Mesendoderm (in vitro differentiated cells): Measurements from ENCODE around the gene KRT26.

ENCODE experiments used
- DNase-seq: peaks from one replicate; pipeline ENCODE4 v3.0.0; 2013
- H2AK5ac ChIP-seq: 2 replicates; pipeline ENCODE4 v1.6.1; 2013; ENCODE audit warnings: low read length, inconsistent platforms
- H2BK120ac ChIP-seq: 2 replicates; pipeline ENCODE4 v1.6.1; 2013; ENCODE audit warnings: low read depth, mild to moderate bottlenecking, low read length, moderate library complexity, mixed read lengths
- H2BK15ac ChIP-seq: replicated peaks from 2 replicates; pipeline ENCODE4 v1.6.1; 2013; ENCODE audit warnings: low read depth, mild to moderate bottlenecking, moderate library complexity
- H2BK5ac ChIP-seq: 2 replicates; pipeline ENCODE4 v1.6.1; 2013; ENCODE audit warnings: low read length, inconsistent platforms
- H3K18ac ChIP-seq: 2 replicates; pipeline ENCODE4 v1.6.1; 2013; ENCODE audit warnings: mild to moderate bottlenecking, low read length, mixed read lengths
- H3K23ac ChIP-seq: one replicate; pipeline ENCODE4 v1.6.1; 2013; ENCODE audit warnings: low read length
- H3K27ac ChIP-seq: 2 replicates; pipeline ENCODE4 v1.5.1; 2013; ENCODE audit warnings: low read depth, mild to moderate bottlenecking, inconsistent platforms, low read length, moderate library complexity
- H3K27me3 ChIP-seq: 2 replicates; pipeline ENCODE4 v1.6.1; 2013; ENCODE audit warnings: low read length, control low read depth, mild to moderate bottlenecking, inconsistent platforms; ENCODE audit not compliant: insufficient read depth, poor library complexity
- H3K36me3 ChIP-seq: 2 replicates; pipeline ENCODE4 v1.6.1; 2013; ENCODE audit warnings: low read length, inconsistent platforms; ENCODE audit not compliant: control insufficient read depth, insufficient read depth
- H3K4ac ChIP-seq: one replicate; pipeline ENCODE4 v1.6.1; 2013; ENCODE audit warnings: low read depth, mild to moderate bottlenecking, low read length, moderate library complexity
- H3K4me1 ChIP-seq: 2 replicates; pipeline ENCODE4 v1.6.1; 2013; ENCODE audit warnings: low read depth, low read length, inconsistent platforms; ENCODE audit not compliant: control insufficient read depth
- H3K4me2 ChIP-seq: 2 replicates; pipeline ENCODE4 v1.6.1; 2013; ENCODE audit warnings: low read length
- H3K4me3 ChIP-seq: 2 replicates; pipeline ENCODE4 v1.5.1; 2013; ENCODE audit warnings: mild to moderate bottlenecking, low read length
- H3K56ac ChIP-seq: one replicate; pipeline ENCODE4 v1.6.1; 2013; ENCODE audit warnings: low read length
- H3K79me1 ChIP-seq: 2 replicates; pipeline ENCODE4 v1.6.1; 2013; ENCODE audit warnings: low read length, inconsistent platforms
- H3K79me2 ChIP-seq: 2 replicates; pipeline ENCODE4 v1.6.1; 2013; ENCODE audit warnings: mild to moderate bottlenecking, low read length; ENCODE audit not compliant: control insufficient read depth, insufficient read depth
- H3K9ac ChIP-seq: 2 replicates; pipeline ENCODE4 v1.6.1; 2013; ENCODE audit warnings: low read length, inconsistent platforms
- H4K5ac ChIP-seq: one replicate; pipeline ENCODE4 v1.6.1; 2013; ENCODE audit warnings: low read length
- H4K8ac ChIP-seq: one replicate; pipeline ENCODE4 v1.6.1; 2013; ENCODE audit warnings: low read depth, mild to moderate bottlenecking, control low read depth, low read length, moderate library complexity
- WGBS: extraction: QIAGEN DNeasy Blood & Tissue Kit; methylation state at CpG from one replicate; pipeline ENCODE4 v1.1.7; 2013; ENCODE audit warnings: low lambda C conversion rate, missing lambda C conversion rate; ENCODE audit not compliant: insufficient coverage; ENCODE audit errors: extremely low coverage; 5-methylcytosine and 5-hydroxymethylcytosine counted together

KRT26 gene

DNA sequence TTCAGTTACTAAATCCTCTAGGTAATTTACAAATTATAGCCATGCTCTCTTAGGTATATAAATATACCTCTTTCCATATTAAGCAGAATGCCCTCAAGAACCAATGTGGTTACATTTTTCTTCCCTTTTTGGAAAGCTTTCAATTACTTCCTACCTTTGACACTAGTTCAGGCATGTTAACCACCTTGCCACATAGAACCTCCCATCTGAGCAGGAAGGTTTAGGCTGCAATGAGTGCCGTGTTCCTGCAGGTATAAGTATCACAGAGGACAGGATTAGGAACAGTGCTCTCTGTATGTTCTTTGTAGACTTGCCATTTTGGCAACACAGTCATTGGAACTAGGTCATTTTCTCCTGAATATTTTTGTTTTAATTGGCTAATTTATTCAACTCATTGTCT is 37.0 kb downstream of the KRT26 start:
- H3K4me2 ChIP-seq = no peak overlapping the region
- no peak overlapping the region for H3K18ac ChIP-seq
- H3K4me3 ChIP-seq = no peak overlapping the region
- no peak overlapping the region for H3K23ac ChIP-seq
- no peak overlapping the region for H4K8ac ChIP-seq
- no peaks in the 10 kb centered on the region for H3K27me3 ChIP-seq
- H3K27ac ChIP-seq = peak overlapping the region; percentile 23
- H4K5ac ChIP-seq = no peak overlapping the region
- no peaks in the 10 kb centered on the region for H3K79me1 ChIP-seq
- no peak overlapping the region for H2BK15ac ChIP-seq
- no peaks in the 10 kb centered on the region for H3K79me2 ChIP-seq
- H3K4ac ChIP-seq = no peak overlapping the region
- DNase-seq = no peak
- H3K56ac ChIP-seq = no peak overlapping the region
- no peaks in the 10 kb centered on the region for H3K4me1 ChIP-seq
- H3K36me3 ChIP-seq = no peaks in the 10 kb centered on the region
- WGBS = no CpG with 5 or more reads among the region's 1 CpG
- no peak overlapping the region for H2BK5ac ChIP-seq
- H3K9ac ChIP-seq = no peak overlapping the region
- H2BK120ac ChIP-seq = no peak overlapping the region
- no peak overlapping the region for H2AK5ac ChIP-seq

DNA sequence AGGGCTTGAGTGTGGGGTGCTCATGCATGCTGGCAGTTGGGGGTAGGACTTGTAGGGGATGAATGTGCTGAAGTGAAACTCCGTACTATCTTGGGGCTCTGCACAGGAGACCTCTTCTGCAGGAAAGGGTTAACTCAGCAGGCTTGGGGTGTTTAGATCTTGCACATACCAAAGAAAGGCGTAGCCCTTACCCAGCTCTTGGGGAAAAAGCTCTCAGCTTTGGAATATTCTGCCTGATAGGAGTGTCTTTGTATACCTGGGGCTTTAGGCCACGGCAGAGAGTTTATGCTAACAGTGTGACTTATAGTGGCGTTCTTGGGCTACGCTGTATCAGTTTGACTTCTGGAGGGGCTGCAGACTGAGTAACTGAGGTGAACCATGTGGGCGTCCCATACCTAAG is 38.0 kb downstream of the KRT26 start:
- Histone ChIP-seq H2BK5ac (no peak overlapping the region), H3K4me3 (no peak overlapping the region)

DNA sequence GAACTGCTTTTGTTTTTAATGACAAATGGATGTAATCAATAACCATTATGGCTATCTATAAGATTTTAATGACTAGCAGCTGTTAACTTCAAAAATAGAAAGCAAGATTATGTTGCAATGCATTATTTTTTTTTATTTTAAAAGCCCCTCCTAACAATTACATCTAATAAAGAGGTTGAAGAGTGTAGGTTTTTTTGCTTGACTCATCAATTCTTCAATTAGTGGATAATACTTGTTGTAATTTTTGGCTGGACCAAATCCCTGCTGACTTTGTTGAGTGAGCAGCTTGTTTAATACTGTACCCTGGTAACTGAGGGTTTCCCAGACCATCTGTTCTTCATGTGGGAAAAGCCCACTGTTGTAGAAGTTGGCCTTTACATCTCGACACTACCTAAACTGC is 41.0 kb downstream of the KRT26 start:
- no peak overlapping the region for H2BK5ac ChIP-seq
- H3K27me3 ChIP-seq = no peaks in the 10 kb centered on the region
- H3K79me2 ChIP-seq = no peaks in the 10 kb centered on the region
- H3K4me2 ChIP-seq = no peak overlapping the region
- no peak overlapping the region for H3K4ac ChIP-seq
- no peak overlapping the region for H3K9ac ChIP-seq
- DNase-seq = no peak
- no peak overlapping the region for H2AK5ac ChIP-seq
- H3K36me3 ChIP-seq = no peaks in the 10 kb centered on the region
- no peak overlapping the region for H3K18ac ChIP-seq
- no peak overlapping the region for H2BK120ac ChIP-seq
- H3K23ac ChIP-seq = no peak overlapping the region
- WGBS = no CpG with 5 or more reads among the region's 1 CpG
- H3K56ac ChIP-seq = no peak overlapping the region
- no peak overlapping the region for H2BK15ac ChIP-seq
- H3K79me1 ChIP-seq = no peaks in the 10 kb centered on the region
- no peak overlapping the region for H4K8ac ChIP-seq
- no peak overlapping the region for H4K5ac ChIP-seq
- no peaks in the 10 kb centered on the region for H3K4me1 ChIP-seq
- no peak overlapping the region for H3K27ac ChIP-seq
- H3K4me3 ChIP-seq = no peak overlapping the region

More for the DNA sequence above, 38.0 kb downstream of the KRT26 start:
- no peak for DNase-seq
- Histone ChIP-seq H3K4ac (no peak overlapping the region), H2BK120ac (no peak overlapping the region), H3K56ac (no peak overlapping the region), H3K27ac (no peak overlapping the region), H4K8ac (no peak overlapping the region), H3K9ac (no peak overlapping the region), H3K4me1 (no peaks in the 10 kb centered on the region), H3K79me2 (no peaks in the 10 kb centered on the region), H3K4me2 (no peak overlapping the region), H4K5ac (no peak overlapping the region), H2BK15ac (no peak overlapping the region), H3K27me3 (no peaks in the 10 kb centered on the region), H3K79me1 (no peaks in the 10 kb centered on the region), H3K18ac (no peak overlapping the region), H3K36me3 (no peaks in the 10 kb centered on the region), H2AK5ac (no peak overlapping the region), H3K23ac (no peak overlapping the region)
- WGBS = no CpG with 5 or more reads among the region's 6 CpGs

DNA sequence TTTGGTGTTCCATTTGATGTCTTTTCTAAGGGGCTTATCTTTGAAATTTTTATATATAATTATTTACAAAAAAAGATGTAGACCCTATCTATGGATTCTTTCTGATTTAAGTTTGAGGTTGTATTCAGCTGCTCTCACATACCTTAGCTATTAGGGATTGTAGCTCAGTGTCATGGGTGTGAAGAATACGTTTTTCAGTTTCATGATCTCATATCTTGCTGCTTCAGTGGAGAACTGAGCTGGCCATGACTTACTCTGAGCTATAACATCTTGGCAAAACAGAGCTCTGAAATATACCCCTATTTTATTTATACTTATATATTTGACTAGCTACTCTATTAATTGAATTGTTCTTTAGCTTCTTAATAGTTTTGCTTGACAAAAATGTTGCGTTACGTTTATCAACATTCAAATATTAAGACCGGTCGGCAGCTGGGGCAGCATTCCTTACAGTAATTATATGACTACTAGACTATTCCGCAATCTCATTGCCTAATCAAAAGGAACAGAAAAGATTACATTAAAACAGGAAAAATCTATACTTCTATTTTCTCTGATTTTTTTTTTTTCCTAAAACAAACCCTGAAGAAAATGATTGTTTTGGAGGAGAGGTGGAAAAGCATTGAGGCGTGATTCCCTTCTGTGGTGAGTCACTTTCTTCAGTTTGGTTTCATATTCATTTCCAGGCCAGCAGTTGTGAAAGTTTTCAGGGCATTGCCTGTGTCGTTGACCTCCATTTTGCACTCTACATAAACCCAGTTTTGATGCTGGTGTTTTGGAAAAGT is 44.4 kb downstream of the KRT26 start:
- no peak overlapping the region for H2BK120ac ChIP-seq
- no peak overlapping the region for H3K4me2 ChIP-seq
- no peak overlapping the region for H3K23ac ChIP-seq
- H2AK5ac ChIP-seq = no peak overlapping the region
- H3K79me2 ChIP-seq = no peaks in the 10 kb centered on the region
- no peak overlapping the region for H4K8ac ChIP-seq
- no peaks in the 10 kb centered on the region for H3K4me1 ChIP-seq
- no peak overlapping the region for H3K27ac ChIP-seq
- H3K9ac ChIP-seq = no peak overlapping the region
- no peak overlapping the region for H3K18ac ChIP-seq
- WGBS = no CpG with 5 or more reads among the region's 8 CpGs
- H3K36me3 ChIP-seq = no peaks in the 10 kb centered on the region
- no peak overlapping the region for H3K4me3 ChIP-seq
- no peak overlapping the region for H4K5ac ChIP-seq
- H2BK5ac ChIP-seq = no peak overlapping the region
- no peaks in the 10 kb centered on the region for H3K27me3 ChIP-seq
- no peak overlapping the region for H3K56ac ChIP-seq
- H2BK15ac ChIP-seq = no peak overlapping the region
- H3K4ac ChIP-seq = no peak overlapping the region
- no peaks in the 10 kb centered on the region for H3K79me1 ChIP-seq
- DNase-seq = no peak

DNA sequence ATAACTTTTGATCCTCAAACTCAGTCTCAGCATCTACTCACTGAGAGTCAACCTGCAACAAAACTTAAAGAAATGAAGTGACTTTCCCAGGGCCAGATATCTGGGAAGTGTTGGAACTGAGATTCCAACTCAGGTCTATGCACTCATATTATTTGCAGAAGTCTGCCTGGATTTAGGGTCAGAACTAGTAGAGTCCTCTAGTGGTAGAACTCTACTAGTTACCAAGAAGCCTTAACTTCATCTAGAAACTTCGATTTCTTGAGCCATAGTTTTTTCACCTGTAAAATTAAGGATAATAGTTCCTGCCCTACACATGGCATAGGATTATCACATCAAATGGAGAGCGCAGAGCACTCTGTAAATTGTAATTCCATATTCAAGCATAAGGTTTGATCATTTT is 45.1 kb downstream of the KRT26 start:
- Histone ChIP-seq H3K27me3 (no peaks in the 10 kb centered on the region), H3K4me3 (no peak overlapping the region), H2AK5ac (no peak overlapping the region), H3K23ac (no peak overlapping the region), H4K5ac (no peak overlapping the region), H3K27ac (no peak overlapping the region), H3K4me2 (no peak overlapping the region), H3K36me3 (no peaks in the 10 kb centered on the region), H4K8ac (no peak overlapping the region), H3K79me2 (no peaks in the 10 kb centered on the region), H3K79me1 (no peaks in the 10 kb centered on the region), H2BK120ac (no peak overlapping the region), H2BK15ac (no peak overlapping the region), H3K56ac (no peak overlapping the region), H2BK5ac (no peak overlapping the region), H3K4ac (no peak overlapping the region), H3K4me1 (no peaks in the 10 kb centered on the region), H3K9ac (no peak overlapping the region), H3K18ac (no peak overlapping the region)
- WGBS = no CpG with 5 or more reads among the region's 2 CpGs
- DNase-seq = peak; percentile 38

DNA sequence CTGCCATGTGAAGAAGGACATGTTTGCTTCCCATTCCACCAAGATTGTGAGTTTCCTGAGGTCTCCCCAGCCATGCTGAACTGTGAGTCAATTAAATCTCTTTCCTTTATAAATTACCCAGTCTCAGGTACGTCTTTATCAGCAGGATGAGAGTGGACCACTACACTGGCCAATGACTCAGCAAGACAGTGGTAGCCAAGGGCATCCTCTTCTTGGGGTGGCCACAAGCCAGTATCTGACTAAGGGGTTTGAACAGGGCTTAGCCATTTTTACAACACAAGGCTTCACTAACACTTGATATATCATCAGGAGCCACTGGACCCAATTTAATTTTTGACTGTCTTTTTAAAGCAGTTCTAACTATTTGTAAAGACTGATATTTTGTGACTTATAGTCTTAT is 47.3 kb downstream of the KRT26 start:
- no peak overlapping the region for H3K23ac ChIP-seq
- H3K9ac ChIP-seq = no peak overlapping the region
- no peak overlapping the region for H2BK120ac ChIP-seq
- H3K79me2 ChIP-seq = no peaks in the 10 kb centered on the region
- H3K4me1 ChIP-seq = no peaks in the 10 kb centered on the region
- H3K56ac ChIP-seq = no peak overlapping the region
- H4K5ac ChIP-seq = no peak overlapping the region
- no peak overlapping the region for H3K27ac ChIP-seq
- H3K18ac ChIP-seq = no peak overlapping the region
- no peaks in the 10 kb centered on the region for H3K27me3 ChIP-seq
- H2BK5ac ChIP-seq = no peak overlapping the region
- no peak overlapping the region for H3K4me2 ChIP-seq
- H2BK15ac ChIP-seq = no peak overlapping the region
- no peak for DNase-seq
- WGBS = no CpG with 5 or more reads among the region's 1 CpG
- H4K8ac ChIP-seq = no peak overlapping the region
- H2AK5ac ChIP-seq = no peak overlapping the region
- H3K4ac ChIP-seq = no peak overlapping the region
- no peak overlapping the region for H3K4me3 ChIP-seq
- no peaks in the 10 kb centered on the region for H3K79me1 ChIP-seq
- H3K36me3 ChIP-seq = no peaks in the 10 kb centered on the region
